GM06990 (cell line): ENCODE data around the gene SBNO2.

Experiments
- DNase-seq: peaks from one replicate; pipeline ENCODE4 v3.0.0-alpha.2; 2011; ENCODE audit not compliant: insufficient read length; ENCODE audit errors: extremely low read depth
- H3K27me3 ChIP-seq: replicated peaks from 2 replicates; pipeline ENCODE4 v1.6.0; 2011; ENCODE audit warnings: low read length; ENCODE audit not compliant: control insufficient read depth, insufficient read depth
- H3K36me3 ChIP-seq: 2 replicates; pipeline ENCODE4 v1.5.1; 2011; ENCODE audit warnings: low read length; ENCODE audit not compliant: control insufficient read depth, insufficient read depth
- H3K4me3 ChIP-seq: replicated peaks from 2 replicates; pipeline ENCODE4 v1.5.1; 2011; ENCODE audit warnings: low read depth, mild to moderate bottlenecking, control low read depth, low read length
- CTCF ChIP-seq: IDR thresholded peaks from 2 replicates; pipeline ENCODE4 v1.5.1; 2011; ENCODE audit warnings: low read length, control low read depth, mild to moderate bottlenecking, inconsistent platforms; ENCODE audit not compliant: insufficient read depth, poor library complexity, severe bottlenecking

The SBNO2 gene

GRCh38 chr19:1216756-1217155 lies 42.7 kb upstream of the SBNO2 start:
- Histone ChIP-seq H3K4me3 (no peak overlapping the region), H3K27me3 (no peaks in the 10 kb centered on the region), H3K36me3 (peaks cover 14% of the 10 kb centered on the region)
- no peak for TF ChIP-seq CTCF
- no peak for DNase-seq

GRCh38 chr19:1214862-1215731 lies 41.0 kb upstream of the SBNO2 start:
- Histone ChIP-seq H3K4me3 (no peak overlapping the region), H3K36me3 (peaks cover 11% of the 10 kb centered on the region)
- TF ChIP-seq CTCF = no peak

GRCh38 chr19:1214299-1214861 lies 40.3 kb upstream of the SBNO2 start:
- TF ChIP-seq CTCF = no peak
- no peak for DNase-seq
- H3K36me3 ChIP-seq = peaks cover 8% of the 10 kb centered on the region
- H3K27me3 ChIP-seq = no peaks in the 10 kb centered on the region
- H3K4me3 ChIP-seq = no peak overlapping the region

More at GRCh38 chr19:1214862-1215731, 41.0 kb upstream of the SBNO2 start:
- no peaks in the 10 kb centered on the region for H3K27me3 ChIP-seq
- DNase-seq = peak; percentile 6

GRCh38 chr19:1213391-1214286 lies 39.6 kb upstream of the SBNO2 start:
- Histone ChIP-seq H3K36me3 (peaks cover 10% of the 10 kb centered on the region), H3K27me3 (no peaks in the 10 kb centered on the region), H3K4me3 (peak overlapping the region; percentile 31)
- TF ChIP-seq CTCF = no peak
- peak; percentile 56 for DNase-seq

- DNase-seq = peak; percentile 9
- Histone ChIP-seq H3K36me3 (peaks cover 8% of the 10 kb centered on the region), H3K4me3 (no peak overlapping the region), H3K27me3 (no peaks in the 10 kb centered on the region)
- TF ChIP-seq CTCF = no peak
Observed at GRCh38 chr19:1211494-1212234, 37.6 kb upstream of the SBNO2 start.
